ENCODE data around the gene IGFBP5.

IGFBP5 gene

DNA sequence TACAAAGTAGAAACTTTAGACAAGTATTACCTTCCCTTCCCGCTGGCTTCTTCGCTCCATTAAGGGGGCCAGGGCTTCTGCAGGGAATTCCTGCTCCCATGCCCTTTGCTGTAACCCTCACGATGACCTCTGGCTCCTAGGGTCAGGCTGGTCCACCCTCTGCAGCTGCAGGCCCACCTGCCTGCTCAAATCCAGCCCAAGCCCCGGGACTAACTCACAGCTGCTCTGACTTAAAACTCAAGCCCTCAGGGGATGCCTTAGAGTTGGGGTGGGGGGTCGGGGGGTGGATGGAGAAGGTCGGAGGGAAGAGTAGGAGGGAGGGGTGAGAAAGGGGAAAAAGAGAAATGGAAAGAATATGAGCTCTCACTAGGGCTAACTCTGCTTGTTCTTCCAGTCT lies 4.9 kb downstream of the IGFBP5 start:
- no peak for DNase-seq (ENCODE audit: low read depth in 2 of 2, low spot score in 1 of 2)

DNA sequence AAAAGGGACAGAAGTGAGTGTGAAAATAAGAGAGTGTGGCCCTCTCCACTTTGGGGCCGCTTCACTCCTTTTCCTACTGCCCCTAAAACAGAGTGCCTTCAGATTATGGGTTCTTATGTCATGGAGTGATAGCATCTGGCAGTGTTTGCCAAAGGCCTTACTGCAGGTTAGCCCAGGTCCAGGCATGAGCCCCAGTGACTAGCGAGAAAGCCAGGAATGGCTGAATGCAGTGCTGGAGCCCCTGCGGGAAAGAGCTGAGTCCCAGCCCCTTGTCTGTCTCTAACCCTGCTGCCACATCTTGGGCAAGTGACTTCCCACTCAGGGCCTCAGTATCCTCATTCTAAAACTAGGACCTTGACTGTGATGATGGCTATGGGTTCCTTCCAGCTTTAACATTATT lies 6.0 kb downstream of the IGFBP5 start:
- no peak for DNase-seq (ENCODE audit: low read depth in 2 of 2, low spot score in 1 of 2)

DNA sequence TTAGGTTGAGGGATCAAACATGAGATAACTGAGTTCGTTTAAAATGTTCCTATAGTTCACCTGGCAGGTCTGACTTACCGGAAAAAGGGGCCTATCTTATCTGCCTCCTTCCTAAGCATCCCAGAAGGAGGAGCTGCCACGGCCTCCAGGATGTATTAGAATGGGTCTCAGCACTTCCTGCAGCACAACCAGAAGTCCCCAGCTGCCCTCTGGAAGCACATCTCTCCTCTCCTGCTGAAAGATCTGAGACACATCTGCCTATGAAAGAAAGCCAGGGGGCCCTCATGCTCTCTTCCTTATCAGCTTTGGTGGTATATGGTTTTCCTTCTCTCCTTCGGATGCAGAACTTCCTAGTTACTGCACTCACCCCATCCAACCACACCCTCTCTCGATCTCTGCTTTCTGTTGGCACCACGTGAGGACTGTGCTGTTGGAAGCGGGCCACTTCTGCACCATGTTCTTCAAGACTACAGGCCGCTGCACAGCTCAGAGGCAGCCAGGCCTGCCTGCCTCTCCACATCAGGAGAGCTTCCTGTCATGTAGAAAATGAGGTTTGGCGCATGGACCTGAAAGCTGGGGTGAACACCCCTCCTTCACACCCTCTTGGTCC lies 6.5 kb downstream of the IGFBP5 start:
- DNase-seq (ENCODE audit: low read depth in 2 of 2, low spot score in 1 of 2): no peak

DNA sequence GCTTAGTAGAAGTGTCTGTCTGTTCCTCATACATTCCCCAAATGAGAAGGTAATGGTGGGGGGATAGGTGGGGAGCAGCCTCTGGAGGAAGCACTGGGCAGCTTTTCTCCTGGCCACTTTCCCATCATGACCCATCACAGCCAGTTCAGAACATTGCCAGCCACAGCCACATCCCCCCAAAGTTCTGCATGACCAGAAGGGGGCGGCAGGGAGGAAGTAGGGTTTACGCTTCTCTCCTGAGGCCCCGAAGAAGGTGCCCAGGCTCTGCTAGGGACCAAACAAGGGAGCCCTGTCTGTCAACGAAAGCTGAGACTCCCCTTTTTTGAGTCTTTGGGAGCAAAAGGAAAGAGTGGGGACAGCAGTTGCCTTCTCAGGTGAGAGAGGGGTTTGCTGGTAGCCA lies 7.7 kb downstream of the IGFBP5 start:
- no peak for DNase-seq (ENCODE audit: low read depth in 2 of 2, low spot score in 1 of 2)

DNA sequence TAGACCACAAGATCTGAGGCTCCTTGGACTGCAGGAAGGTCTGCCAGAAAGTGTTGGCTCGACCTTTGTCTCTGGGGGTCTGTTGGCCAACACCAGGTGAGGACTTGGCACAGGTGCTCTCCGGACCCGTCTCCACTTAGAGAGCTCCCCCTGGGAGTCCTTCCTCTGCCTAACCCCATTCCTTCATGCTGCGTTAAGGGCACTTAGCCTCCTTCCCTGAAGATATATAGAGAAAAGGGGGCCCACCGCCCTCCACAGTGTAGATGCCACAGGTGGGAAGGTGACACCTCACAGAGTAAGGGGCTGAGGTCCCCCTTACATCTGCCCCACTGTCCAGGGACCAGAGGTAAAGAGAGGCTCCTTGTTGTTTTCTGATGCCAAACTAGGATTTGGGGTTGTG lies 8.2 kb downstream of the IGFBP5 start:
- DNase-seq (ENCODE audit: low read depth in 2 of 2, low spot score in 1 of 2): no peak

DNA sequence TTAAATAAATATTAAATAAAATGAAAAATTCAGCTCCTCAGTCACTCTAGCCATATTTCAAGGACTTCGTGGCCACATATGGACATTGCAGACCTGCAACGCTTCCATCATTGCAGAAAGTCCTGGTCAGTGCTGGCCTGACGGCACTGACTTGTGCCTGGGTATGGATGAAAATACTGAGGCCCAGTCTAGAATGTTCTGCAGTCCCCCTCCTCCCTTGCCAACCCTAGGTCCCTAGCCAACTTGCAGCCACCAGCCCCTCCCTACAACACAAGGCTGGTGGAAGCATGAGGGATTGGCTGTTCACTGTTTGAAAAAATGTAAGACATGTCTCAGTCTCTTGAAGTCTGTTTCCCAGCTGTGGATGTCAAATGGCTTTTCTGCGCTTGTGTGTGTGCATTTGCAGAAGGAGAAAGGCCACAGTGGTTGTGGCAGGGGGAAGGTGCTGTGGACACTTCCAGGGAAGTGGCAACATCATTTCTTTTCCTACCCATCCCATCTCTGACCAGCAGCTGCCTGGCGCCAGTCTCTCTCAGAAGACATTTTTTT lies 9.9 kb downstream of the IGFBP5 start:
- DNase-seq (ENCODE audit: low read depth in 2 of 2, low spot score in 1 of 2): no peak

DNA sequence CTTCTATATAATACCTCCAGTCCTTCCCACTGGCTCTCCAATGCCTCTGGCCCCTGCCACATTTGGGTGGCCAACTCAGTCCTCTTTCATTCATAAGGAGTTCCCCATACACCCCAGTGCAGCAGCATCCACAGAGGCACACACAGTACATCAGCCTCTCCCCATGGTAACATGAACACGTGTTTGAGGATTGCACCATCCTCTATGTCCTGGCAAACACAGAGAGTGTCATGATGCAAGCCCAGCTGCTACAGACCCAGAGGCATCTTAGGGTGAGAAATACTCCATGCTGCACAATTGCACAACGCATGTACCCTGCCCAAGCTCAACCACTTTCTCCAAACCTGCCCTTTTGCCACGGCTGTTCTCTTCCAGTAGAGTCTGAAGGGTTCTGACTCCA lies 11.5 kb downstream of the IGFBP5 start:
- no peak for DNase-seq (ENCODE audit: low read depth in 2 of 2, low spot score in 1 of 2)

DNA sequence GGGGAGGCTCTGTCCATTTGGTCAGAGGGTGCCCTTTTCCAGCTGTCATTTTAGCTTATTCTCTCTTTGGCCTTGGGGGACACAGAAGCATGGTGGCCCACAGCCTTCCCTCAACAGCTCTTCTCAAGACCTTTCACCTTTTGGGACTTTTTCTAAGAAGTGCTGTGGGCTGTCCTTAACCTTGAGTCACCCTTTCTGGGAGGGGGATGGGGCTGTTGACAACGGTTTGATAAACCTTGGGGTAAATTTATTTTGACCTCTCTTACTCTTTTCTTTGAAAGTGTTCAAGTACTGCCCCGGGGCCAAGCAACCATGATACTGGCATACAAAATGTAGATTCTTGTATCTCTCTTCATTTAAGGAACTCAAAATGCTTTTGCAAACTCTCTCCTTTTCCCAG lies 13.7 kb downstream of the IGFBP5 start:
- no peak for DNase-seq (ENCODE audit: low read depth in 2 of 2, low spot score in 1 of 2)

DNA sequence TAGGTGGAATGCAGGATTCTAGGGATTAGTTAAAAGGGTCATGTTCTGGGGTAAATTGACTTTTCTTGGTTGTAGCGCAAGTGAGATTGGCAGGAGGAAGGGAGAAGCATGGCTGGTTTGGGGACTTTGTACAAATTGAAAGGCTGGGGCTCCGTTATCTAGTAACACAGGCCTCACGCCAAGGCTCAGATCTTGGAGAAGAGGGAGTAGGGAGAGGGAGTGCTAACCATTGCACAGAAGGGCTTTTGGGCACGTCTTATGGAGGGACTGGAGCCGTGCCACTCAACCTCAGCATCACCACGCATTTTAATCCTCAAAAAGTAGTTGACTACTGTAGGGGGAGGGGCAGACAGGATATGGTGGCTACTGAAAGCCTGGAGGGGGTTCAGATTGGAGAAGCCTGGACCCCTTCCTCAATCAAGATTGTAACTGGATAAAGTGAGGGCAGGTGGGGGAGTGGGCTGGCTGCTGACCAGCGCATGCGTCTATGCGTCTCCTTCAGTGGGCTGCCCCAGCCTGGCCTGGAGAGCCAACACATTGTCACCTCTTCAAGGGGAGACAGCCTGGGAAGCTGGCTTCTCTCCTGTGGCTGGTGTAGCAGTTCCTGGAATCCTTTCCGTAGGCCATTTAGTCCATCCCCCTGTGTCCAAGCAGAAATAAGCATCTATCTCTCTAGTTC lies 14.3 kb downstream of the IGFBP5 start:
- DNase-seq (ENCODE audit: low read depth in 2 of 2, low spot score in 1 of 2): no peak

DNA sequence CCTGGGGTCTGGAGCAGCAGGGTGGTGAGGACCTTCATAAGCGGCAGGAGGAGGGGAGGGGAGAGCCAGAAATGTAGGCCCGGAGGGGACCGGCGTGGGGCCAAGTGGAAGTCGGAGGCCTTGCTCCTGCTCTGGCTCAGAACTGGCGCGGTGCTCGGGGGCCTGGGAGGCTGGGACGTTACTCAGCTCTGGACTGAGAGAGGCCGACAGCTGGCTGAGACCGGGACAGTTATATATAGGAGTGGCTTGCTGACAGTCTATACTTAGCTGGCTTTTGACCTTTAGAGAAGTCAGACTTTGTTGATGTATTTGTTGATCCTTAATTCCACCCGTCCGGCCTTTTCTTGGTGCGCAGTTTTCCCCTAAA lies 15.7 kb downstream of the IGFBP5 start:
- no peak for DNase-seq (ENCODE audit: low read depth in 2 of 2, low spot score in 1 of 2)

DNA sequence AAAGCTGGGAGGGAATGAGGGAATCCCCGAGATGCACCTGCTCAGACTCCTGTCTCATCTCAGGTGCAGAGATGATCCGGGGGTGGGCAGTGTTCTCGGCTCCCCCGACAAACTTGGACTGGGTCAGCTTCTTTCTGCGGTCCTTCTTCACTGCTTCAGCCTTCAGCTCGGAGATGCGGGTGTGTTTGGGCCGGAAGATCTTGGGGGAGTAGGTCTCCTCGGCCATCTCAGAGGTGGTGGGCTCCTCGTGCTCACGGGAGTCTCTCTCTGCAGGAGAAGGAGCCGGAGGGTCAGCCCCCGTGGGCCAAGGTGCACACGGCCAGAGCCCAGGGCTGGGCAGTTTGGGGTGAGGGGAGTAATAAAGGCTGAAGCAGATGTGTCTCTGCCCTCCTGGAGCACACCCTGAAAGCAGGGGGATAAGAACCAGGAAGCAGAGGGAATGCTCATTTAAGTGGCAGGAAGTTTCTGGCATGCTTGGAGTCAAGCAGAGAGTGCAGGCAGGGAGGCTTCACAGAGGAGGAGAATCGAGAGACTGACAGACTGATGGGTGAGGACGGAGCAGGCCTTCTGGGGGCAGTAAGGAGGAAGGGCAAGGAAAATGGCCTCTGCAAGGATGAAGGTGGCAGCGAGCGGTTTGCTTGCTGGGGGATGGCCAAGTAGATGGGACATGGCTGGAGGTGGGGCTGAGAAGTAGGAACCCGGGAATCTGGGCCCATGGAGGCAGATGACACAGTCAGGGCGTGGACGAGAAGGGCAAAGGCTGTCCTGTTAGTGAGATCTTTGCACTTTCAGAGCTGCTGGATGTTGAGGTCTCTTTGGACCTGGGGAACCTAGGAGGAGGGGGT lies 16.3 kb downstream of the IGFBP5 start:
- no peak for DNase-seq (ENCODE audit: low read depth in 2 of 2, low spot score in 1 of 2)

DNA sequence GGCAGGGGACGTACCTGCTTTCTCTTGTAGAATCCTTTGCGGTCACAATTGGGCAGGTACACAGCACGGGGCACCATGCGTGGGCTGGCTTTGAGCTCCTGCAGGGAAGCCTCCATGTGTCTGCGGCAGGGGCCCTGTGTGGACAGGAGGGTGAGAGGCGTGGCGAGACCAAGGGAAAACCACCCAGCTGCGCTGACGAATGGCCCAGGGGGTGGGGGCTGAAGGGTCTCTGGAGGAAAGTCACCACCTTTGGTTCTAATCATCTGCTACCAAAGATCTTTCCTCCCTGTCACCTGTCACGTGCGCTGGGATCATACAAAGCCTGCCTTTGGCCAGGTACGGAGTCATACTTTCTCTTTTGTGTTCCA lies 17.3 kb downstream of the IGFBP5 start:
- DNase-seq (ENCODE audit: low read depth in 2 of 2, low spot score in 1 of 2): no peak

DNA sequence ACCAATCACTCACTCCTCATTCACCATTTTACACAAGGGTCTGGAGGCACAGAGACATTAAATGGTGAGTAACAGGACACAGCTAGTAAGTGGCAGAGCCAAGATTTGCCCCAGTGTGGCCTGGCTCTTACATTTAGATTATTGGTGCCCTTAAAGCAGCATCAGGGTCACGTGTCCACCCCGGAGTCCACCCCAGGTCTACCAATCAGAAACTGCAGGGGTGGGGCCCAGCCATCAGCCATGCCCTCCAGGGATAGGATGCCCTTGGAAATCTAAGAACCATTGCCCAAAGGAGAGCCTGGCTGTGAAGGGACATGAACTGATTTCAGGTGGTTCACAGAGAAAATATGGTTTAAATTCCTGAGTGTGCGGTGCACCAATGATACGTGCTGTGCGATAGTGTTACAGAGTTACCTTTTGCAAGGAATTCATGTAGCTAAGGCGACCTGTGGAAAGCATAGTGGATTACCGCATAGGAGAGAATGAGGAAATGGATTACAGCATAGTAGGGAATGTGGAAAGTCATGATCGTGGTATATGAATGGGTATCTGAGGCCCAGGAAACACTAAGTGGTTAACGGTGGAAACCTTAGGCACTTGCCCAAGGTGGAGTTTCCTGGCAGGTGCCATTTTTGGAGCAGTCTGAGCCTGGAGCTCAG lies 17.8 kb downstream of the IGFBP5 start:
- no peak for DNase-seq (ENCODE audit: low read depth in 2 of 2, low spot score in 1 of 2)

DNA sequence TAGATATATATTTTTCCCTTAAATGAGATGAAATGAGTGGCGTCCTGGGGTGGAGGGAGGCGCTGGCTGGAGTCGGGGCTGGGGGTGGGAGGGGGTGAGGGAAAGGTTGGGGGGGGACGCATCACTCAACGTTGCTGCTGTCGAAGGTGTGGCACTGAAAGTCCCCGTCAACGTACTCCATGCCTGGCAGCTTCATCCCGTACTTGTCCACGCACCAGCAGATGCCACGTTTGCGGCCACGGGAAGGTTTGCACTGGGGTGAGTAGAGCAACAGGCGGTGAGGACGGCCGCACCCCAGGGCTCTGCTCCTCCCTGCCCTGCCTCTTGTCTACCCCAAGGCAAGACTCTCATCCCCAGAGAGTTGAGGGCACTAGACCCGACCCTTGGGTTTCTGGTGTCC lies 18.7 kb downstream of the IGFBP5 start:
- no peak for DNase-seq (ENCODE audit: low read depth in 2 of 2, low spot score in 1 of 2)

DNA sequence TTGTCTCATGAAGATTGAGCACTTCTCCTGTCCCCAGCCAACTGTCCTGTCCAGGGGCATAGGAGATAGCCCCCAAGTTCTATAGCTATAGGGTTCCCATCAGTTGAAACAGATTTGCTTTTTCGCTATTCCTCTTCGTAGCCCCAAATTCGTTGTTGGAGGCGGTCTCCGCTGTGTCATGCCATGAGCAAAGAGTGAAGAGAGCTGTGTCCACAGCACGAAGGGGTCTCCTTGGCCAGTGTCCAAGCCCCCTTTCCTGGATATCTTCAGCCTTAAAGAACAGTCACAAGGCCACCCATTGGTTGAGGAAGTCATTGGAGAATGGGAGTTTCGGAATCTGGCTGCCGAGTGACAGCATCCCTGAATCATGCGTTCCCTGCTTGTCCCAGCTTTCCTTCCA lies 21.0 kb downstream of the IGFBP5 start:
- no peak for DNase-seq (ENCODE audit: low read depth in 2 of 2, low spot score in 1 of 2)

DNA sequence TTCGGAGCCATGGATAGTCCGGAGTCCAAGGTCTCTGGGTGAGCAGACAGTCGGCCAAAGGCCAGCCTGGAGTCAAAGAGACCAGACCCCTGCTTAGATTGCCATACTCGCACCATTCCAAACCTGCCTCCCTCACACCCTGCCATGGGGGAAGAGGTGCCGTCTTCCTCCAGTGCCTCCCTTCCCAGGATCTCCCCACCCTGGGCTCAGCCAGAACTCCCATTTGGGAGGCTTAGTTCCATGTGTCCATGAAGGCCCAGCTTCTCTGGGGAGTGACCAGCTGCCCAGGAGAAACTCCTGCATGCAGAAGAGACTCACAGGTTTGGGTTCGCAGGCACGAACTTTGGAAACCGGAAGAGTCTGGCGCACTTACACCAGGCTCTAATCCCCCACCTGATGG lies 21.7 kb downstream of the IGFBP5 start:
- DNase-seq (ENCODE audit: low read depth in 2 of 2, low spot score in 1 of 2): no peak

DNA sequence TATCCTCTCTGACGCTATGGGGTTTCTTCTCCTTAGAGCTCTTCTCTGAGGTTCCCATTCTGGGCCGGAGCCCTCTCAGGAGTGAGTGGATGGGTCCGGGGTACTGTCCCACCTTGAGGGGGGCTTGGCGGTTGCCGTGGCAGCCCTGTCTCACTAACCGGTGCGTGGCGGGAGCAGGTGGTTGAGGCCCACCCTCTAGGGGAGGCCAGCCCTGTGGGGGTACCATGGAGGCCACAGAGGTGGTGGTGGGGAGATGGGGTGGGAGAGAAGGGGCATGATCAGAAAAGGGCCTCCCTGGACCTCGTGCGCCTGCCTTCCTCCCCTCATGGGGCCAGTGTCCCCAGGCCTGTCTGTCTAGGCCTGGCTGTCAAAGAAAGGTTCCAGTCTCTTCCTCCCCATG lies 22.3 kb downstream of the IGFBP5 start:
- no peak for DNase-seq (ENCODE audit: low read depth in 2 of 2, low spot score in 1 of 2)

DNA sequence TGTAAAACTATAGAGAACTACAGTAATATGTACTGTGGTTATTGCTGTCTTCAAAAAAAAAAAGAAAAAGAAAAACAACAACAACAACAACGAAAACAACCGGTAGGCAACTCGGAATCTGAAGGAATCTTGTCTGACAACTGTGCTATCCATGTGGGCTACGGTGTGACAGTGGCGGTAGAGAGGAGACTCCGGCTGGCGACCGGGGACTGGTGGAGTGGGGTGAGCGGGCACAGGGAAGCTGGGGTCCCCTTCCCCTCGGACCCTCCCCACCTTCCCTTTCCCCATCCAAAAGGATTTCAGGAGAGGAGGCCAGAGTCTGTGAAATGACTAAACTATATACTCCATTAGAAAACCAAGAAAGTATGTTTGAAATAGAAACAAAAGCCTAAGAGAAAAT lies 22.9 kb downstream of the IGFBP5 start:
- DNase-seq (ENCODE audit: low read depth in 2 of 2, low spot score in 1 of 2): no peak

DNA sequence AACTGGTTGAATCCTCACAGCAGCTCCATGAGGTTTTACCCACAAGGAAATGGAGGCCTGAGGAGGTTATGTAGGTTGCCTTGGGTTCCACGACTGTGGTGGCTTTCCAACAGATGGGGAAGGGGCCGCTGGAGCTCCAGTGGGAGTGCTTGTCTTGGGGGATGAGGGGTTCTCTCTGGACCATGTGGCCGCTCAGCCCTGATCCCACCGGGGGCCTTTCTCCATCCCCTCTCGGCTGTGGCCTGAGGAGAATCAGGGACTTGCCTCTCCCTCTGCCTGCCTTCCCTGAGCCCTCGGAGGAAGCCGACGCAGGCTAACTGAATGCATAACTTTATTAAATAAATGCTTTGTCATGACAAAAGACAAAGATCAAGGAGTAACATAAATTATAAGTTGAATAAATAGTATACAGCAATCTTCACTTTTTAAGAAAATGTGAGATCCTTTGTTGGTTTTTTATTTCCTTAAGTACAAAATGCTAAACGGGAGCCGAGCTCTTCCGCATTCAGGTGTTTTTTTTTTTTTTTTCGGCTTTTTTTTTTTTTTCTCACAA lies 23.5 kb downstream of the IGFBP5 start:
- DNase-seq (ENCODE audit: low read depth in 2 of 2, low spot score in 1 of 2): no peak

DNA sequence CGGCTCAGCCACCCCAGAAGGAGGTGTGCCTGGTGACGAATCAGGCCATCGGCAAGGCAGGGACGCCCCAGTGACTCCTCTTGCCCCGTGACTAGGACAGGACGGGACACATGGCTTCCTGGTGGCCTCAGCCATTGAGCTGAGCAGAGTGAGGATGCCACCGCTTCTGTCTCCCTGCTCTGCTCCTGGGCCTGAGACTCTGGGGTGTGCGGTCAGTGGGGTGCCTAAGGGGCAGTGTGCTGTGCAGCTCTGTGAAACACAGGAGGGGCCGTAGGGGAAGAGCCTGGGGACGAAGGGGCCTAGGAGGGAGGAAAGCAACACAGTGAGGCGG lies 24.3 kb downstream of the IGFBP5 start:
- DNase-seq (ENCODE audit: low read depth in 2 of 2, low spot score in 1 of 2): no peak

DNA sequence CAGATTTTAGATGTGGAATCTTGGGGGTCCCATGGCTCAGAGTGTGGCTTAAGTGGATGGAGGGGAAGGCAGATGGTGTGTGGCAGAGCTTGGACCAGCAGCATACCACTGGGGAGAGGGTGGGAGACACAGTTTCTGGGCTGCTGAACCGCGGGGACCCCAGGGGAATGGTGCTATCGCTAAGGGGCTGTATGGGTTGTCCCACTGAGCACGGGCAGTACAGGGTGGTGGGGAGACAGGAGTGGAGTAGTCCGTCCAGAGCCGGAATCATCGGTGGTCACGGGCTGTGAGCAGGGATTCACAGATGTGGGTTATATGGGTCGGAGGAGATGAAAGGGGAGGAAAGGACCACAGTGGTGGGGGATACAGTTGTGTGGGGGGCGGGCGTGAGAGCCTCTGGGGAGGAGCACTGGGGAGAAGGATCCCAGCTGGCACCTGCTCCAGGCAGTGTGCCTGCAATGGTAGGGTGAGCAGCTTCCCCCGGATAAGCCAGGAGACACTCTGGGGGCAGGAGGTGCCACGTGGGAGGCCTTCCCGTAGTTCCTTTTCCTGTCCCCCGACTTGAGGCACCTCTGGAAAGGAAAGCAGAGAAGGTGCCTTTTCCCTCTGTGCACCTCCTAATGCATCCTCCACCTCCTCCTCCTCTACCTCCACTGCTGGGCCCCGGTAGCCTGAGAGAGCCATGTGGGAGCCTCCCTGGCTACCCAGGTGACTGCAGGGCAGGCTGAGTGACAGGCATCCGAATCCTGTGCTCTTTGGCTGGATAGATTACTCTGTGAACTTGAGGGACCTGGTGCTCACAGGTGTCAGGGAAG lies 24.9 kb downstream of the IGFBP5 start:
- DNase-seq (ENCODE audit: low read depth in 2 of 2, low spot score in 1 of 2): no peak
